ENCODE data around the gene E2F7. TPM values are rescaled to one million over a fixed set of nuclear protein-coding genes. Genes with fewer than 3 reads are reported as not detected.

E2F7 gene
- total and polyA plus RNA-seq, 2 of the 4 experiments (the other 2 are of a cell fraction): 6.0 to 8.1 TPM

GRCh38 chr12:77113971-77114370, 48.6 kb upstream of the E2F7 start:
- Histone ChIP-seq H2AFZ (replicated peaks; ENCODE audit: low read length, poor library complexity) (no peak overlapping the region), H3K79me1 (ENCODE audit: low read depth in 1 of 2, low read length in 2 of 2) (peaks cover 0 to 4% of the 10 kb centered on the region in 2 experiments; a peak in 1 of 4 replicates), H4K8ac (ENCODE audit: low read depth in 2 of 2, low read length in 2 of 2) (peak overlapping the region in 1 of 2 experiments; percentile 35; a peak in 1 of 4 replicates), H3K27me3 (ENCODE audit: control insufficient read depth, insufficient read depth, low read length) (no peaks in the 10 kb centered on the region), H3K23ac (ENCODE audit: low read depth, low read length) (no peak overlapping the region), H4K20me1 (ENCODE audit: insufficient read depth, low read length) (no peaks in the 10 kb centered on the region), H4K5ac (ENCODE audit: low read depth, low read length) (no peak overlapping the region), H3K9ac (ENCODE audit: low read depth, low read length) (no peak overlapping the region), H3K4me2 (ENCODE audit: low read depth, low read length) (no peak overlapping the region), H3K4me3 (ENCODE audit: insufficient read depth, low read depth, low read length) (no peak overlapping the region), H2AK9ac (replicated peaks; ENCODE audit: low read depth, low read length, poor library complexity) (no peak overlapping the region), H3K4me1 (ENCODE audit: control insufficient read depth, insufficient read depth, low read length) (peaks cover 8% of the 10 kb centered on the region), H2BK5ac (ENCODE audit: low read depth, low read length, poor library complexity, severe bottlenecking) (peak overlapping the region; percentile 36), H3K18ac (ENCODE audit: low read depth, low read length) (peak overlapping the region; percentile 6; the same call in 1 of the 2 replicates), H2BK15ac (ENCODE audit: low read depth, low read length) (peak overlapping the region; percentile 72; the same call in 1 of the 3 replicates), H2BK20ac (ENCODE audit: low read depth, low read length) (peak overlapping the region; percentile 74), H2BK120ac (ENCODE audit: low read depth, low read length) (peak overlapping the region; percentile 75; the same call in 1 of the 2 replicates), H3K36me3 (ENCODE audit: control insufficient read depth, insufficient read depth, low read length) (no peaks in the 10 kb centered on the region), H2AK5ac (ENCODE audit: low read depth, low read length) (no peak overlapping the region; the same call in 1 of the 2 replicates), H3K9me1 (ENCODE audit: insufficient read depth, low read length) (peaks cover 5% of the 10 kb centered on the region; the same call in 1 of the 2 replicates), H3K14ac (replicated peaks; ENCODE audit: low read depth, low read length) (peak overlapping the region; percentile 78), H4K91ac (ENCODE audit: insufficient read depth, low read depth, low read length) (no peak overlapping the region), H3K27ac (ENCODE audit: insufficient read depth, low read length) (no peak overlapping the region), H3K4ac (ENCODE audit: low read depth, low read length) (no peak overlapping the region; the same call in 1 of the 2 replicates), H3K9me3 (ENCODE audit: control insufficient read depth, insufficient read depth, low read length) (0 out of 2 replicates have a peak, but pooled peaks cover 2% of the 10 kb centered on the region), H3K56ac (ENCODE audit: extremely low read depth, insufficient read depth, low read length) (no peak overlapping the region)
- intact Hi-C loops (cut with micrococcal nuclease): no loop called here
- in situ Hi-C loops (cut with MboI; ENCODE audit: low sequenced_read_pairs): no loop called here
- POLR2A ChIA-PET (ENCODE audit: unreplicated experiment): no interaction called here
- ATAC-seq (ENCODE audit: low read depth) (no peak), DNase-seq (peak; percentile 49)
- BruUV-seq (replicated peaks): no TSS peak
- no CpG with 5 or more reads among the region's 4 CpGs for WGBS, 2 experiments (ENCODE audit: extremely low coverage in 2 of 2, insufficient read length in 1 of 2)
- no peak for TF ChIP-seq CHD1 (IDR thresholded peaks at IDR 0.05; ENCODE audit: low read depth, low read length)
- TF ChIP-seq BHLHE40 (IDR thresholded peaks at IDR 0.05; ENCODE audit: low read depth, low read length): no peak
- TF ChIP-seq RCOR1 (IDR thresholded peaks at IDR 0.05; ENCODE audit: insufficient replicate concordance, low read length): no peak
- TF ChIP-seq, protein P1, sequence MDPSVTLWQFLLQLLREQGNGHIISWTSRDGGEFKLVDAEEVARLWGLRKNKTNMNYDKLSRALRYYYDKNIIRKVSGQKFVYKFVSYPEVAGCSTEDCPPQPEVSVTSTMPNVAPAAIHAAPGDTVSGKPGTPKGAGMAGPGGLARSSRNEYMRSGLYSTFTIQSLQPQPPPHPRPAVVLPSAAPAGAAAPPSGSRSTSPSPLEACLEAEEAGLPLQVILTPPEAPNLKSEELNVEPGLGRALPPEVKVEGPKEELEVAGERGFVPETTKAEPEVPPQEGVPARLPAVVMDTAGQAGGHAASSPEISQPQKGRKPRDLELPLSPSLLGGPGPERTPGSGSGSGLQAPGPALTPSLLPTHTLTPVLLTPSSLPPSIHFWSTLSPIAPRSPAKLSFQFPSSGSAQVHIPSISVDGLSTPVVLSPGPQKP (IDR thresholded peaks at IDR 0.05; ENCODE audit: borderline replicate concordance, low read depth, low read length): no peak
- TF ChIP-seq, protein P2, sequence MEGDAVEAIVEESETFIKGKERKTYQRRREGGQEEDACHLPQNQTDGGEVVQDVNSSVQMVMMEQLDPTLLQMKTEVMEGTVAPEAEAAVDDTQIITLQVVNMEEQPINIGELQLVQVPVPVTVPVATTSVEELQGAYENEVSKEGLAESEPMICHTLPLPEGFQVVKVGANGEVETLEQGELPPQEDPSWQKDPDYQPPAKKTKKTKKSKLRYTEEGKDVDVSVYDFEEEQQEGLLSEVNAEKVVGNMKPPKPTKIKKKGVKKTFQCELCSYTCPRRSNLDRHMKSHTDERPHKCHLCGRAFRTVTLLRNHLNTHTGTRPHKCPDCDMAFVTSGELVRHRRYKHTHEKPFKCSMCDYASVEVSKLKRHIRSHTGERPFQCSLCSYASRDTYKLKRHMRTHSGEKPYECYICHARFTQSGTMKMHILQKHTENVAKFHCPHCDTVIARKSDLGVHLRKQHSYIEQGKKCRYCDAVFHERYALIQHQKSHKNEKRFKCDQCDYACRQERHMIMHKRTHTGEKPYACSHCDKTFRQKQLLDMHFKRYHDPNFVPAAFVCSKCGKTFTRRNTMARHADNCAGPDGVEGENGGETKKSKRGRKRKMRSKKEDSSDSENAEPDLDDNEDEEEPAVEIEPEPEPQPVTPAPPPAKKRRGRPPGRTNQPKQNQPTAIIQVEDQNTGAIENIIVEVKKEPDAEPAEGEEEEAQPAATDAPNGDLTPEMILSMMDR (conservative IDR thresholded peaks at IDR 0.05; ENCODE audit: low read depth, low read length): no peak
- TF ChIP-seq CEBPB (IDR thresholded peaks at IDR 0.05; ENCODE audit: low read depth, low read length): no peak
- TF ChIP-seq MAFK (IDR thresholded peaks at IDR 0.05; ENCODE audit: low read depth, low read length): no peak
- TF ChIP-seq, protein P3, sequence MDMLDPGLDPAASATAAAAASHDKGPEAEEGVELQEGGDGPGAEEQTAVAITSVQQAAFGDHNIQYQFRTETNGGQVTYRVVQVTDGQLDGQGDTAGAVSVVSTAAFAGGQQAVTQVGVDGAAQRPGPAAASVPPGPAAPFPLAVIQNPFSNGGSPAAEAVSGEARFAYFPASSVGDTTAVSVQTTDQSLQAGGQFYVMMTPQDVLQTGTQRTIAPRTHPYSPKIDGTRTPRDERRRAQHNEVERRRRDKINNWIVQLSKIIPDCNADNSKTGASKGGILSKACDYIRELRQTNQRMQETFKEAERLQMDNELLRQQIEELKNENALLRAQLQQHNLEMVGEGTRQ (IDR thresholded peaks at IDR 0.05; ENCODE audit: low read depth, low read length): no peak
- TF ChIP-seq RFX5 (IDR thresholded peaks at IDR 0.05; ENCODE audit: low read depth, low read length): no peak
- CTCF ChIA-PET: no interaction called here
- dilution Hi-C loops (cut with HindIII; ENCODE audit: low sequenced_read_pairs, unreplicated experiment): no loop called here

All from IMR-90 (cell line).